ENCODE data around the gene RPL26.
"Not testable (repeated sequence)": the region's sequence is repeated elsewhere in the genome, so short reads cannot be mapped to it uniquely, and the experiment has no call there.

Gene RPL26

GRCh38 chr17:8412089-8412488 lies 29.1 kb upstream of the RPL26 start:
- Histone ChIP-seq H3K27me3 (ENCODE audit: insufficient read depth, low read length) (no peaks in the 10 kb centered on the region; the same call in 1 of the 2 replicates), H3K9ac (ENCODE audit: low read depth, low read length) (no peak overlapping the region), H3K4me3 (ENCODE audit: low read length) (no peak overlapping the region), H3K27ac (ENCODE audit: low read length) (no peak overlapping the region), H3K36me3 (ENCODE audit: insufficient read depth, low read depth, low read length) (no peaks in the 10 kb centered on the region), H3K9me3 (ENCODE audit: insufficient read depth, low read depth, low read length) (no peaks in the 10 kb centered on the region), H3K4me1 (ENCODE audit: insufficient read depth, low read length) (no peaks in the 10 kb centered on the region)

GRCh38 chr17:8410883-8411238 lies 27.9 kb upstream of the RPL26 start:
- no peaks in the 10 kb centered on the region for H3K36me3 ChIP-seq (ENCODE audit: insufficient read depth, low read depth, low read length)
- no peak overlapping the region for H3K4me3 ChIP-seq (ENCODE audit: low read length)
- H3K27ac ChIP-seq (ENCODE audit: low read length): no peak overlapping the region
- no peaks in the 10 kb centered on the region for H3K9me3 ChIP-seq (ENCODE audit: insufficient read depth, low read depth, low read length)
- H3K4me1 ChIP-seq (ENCODE audit: insufficient read depth, low read length): no peaks in the 10 kb centered on the region
- H3K27me3 ChIP-seq (ENCODE audit: insufficient read depth, low read length): no peaks in the 10 kb centered on the region
- no peak overlapping the region for H3K9ac ChIP-seq (ENCODE audit: low read depth, low read length)

GRCh38 chr17:8409966-8410882 lies 27.2 kb upstream of the RPL26 start:
- H3K36me3 ChIP-seq (ENCODE audit: insufficient read depth, low read depth, low read length): no peaks in the 10 kb centered on the region
- no peaks in the 10 kb centered on the region for H3K4me1 ChIP-seq (ENCODE audit: insufficient read depth, low read length)
- H3K4me3 ChIP-seq (ENCODE audit: low read length): no peak overlapping the region
- no peaks in the 10 kb centered on the region for H3K27me3 ChIP-seq (ENCODE audit: insufficient read depth, low read length)
- H3K9me3 ChIP-seq (ENCODE audit: insufficient read depth, low read depth, low read length): no peaks in the 10 kb centered on the region
- H3K27ac ChIP-seq (ENCODE audit: low read length): no peak overlapping the region
- H3K9ac ChIP-seq (ENCODE audit: low read depth, low read length): no peak overlapping the region

GRCh38 chr17:8408371-8408770 lies 25.4 kb upstream of the RPL26 start:
- Histone ChIP-seq H3K4me1 (ENCODE audit: insufficient read depth, low read length) (no peaks in the 10 kb centered on the region), H3K36me3 (ENCODE audit: insufficient read depth, low read depth, low read length) (no peaks in the 10 kb centered on the region), H3K27ac (ENCODE audit: low read length) (no peak overlapping the region), H3K9ac (ENCODE audit: low read depth, low read length) (no peak overlapping the region), H3K27me3 (ENCODE audit: insufficient read depth, low read length) (no peaks in the 10 kb centered on the region), H3K4me3 (ENCODE audit: low read length) (no peak overlapping the region), H3K9me3 (ENCODE audit: insufficient read depth, low read depth, low read length) (no peaks in the 10 kb centered on the region)

GRCh38 chr17:8406174-8406573 lies 23.2 kb upstream of the RPL26 start:
- H3K36me3 ChIP-seq (ENCODE audit: insufficient read depth, low read depth, low read length): no peaks in the 10 kb centered on the region
- H3K9ac ChIP-seq (ENCODE audit: low read depth, low read length): no peak overlapping the region
- H3K4me1 ChIP-seq (ENCODE audit: insufficient read depth, low read length): no peaks in the 10 kb centered on the region
- H3K9me3 ChIP-seq (ENCODE audit: insufficient read depth, low read depth, low read length): no peaks in the 10 kb centered on the region
- H3K27me3 ChIP-seq (ENCODE audit: insufficient read depth, low read length): no peaks in the 10 kb centered on the region
- H3K27ac ChIP-seq (ENCODE audit: low read length): no peak overlapping the region
- no peak overlapping the region for H3K4me3 ChIP-seq (ENCODE audit: low read length)

- no peaks in the 10 kb centered on the region for H3K9me3 ChIP-seq (ENCODE audit: insufficient read depth, low read depth, low read length)
- H3K36me3 ChIP-seq (ENCODE audit: insufficient read depth, low read depth, low read length): no peaks in the 10 kb centered on the region
- no peak overlapping the region for H3K4me3 ChIP-seq (ENCODE audit: low read length)
- no peak overlapping the region for H3K27ac ChIP-seq (ENCODE audit: low read length)
- H3K4me1 ChIP-seq (ENCODE audit: insufficient read depth, low read length): no peaks in the 10 kb centered on the region
- H3K9ac ChIP-seq (ENCODE audit: low read depth, low read length): no peak overlapping the region
- H3K27me3 ChIP-seq (ENCODE audit: insufficient read depth, low read length): no peaks in the 10 kb centered on the region
These were observed 22.6 kb upstream of the RPL26 start for GRCh38 chr17:8405499-8406016.

- no peak overlapping the region for H3K27ac ChIP-seq (ENCODE audit: low read length)
- H3K9me3 ChIP-seq (ENCODE audit: insufficient read depth, low read depth, low read length): no peaks in the 10 kb centered on the region
- H3K27me3 ChIP-seq (ENCODE audit: insufficient read depth, low read length): peaks cover 3% of the 10 kb centered on the region; the same call in 1 of the 2 replicates
- H3K36me3 ChIP-seq (ENCODE audit: insufficient read depth, low read depth, low read length): no peaks in the 10 kb centered on the region
- H3K4me3 ChIP-seq (ENCODE audit: low read length): no peak overlapping the region
- H3K4me1 ChIP-seq (ENCODE audit: insufficient read depth, low read length): no peaks in the 10 kb centered on the region
- H3K9ac ChIP-seq (ENCODE audit: low read depth, low read length): no peak overlapping the region
These were observed 20.0 kb upstream of the RPL26 start for GRCh38 chr17:8402921-8403536.

- H3K27ac ChIP-seq (ENCODE audit: low read length): no peak overlapping the region
- H3K4me3 ChIP-seq (ENCODE audit: low read length): no peak overlapping the region
- no peaks in the 10 kb centered on the region for H3K9me3 ChIP-seq (ENCODE audit: insufficient read depth, low read depth, low read length)
- H3K36me3 ChIP-seq (ENCODE audit: insufficient read depth, low read depth, low read length): no peaks in the 10 kb centered on the region
- no peaks in the 10 kb centered on the region for H3K4me1 ChIP-seq (ENCODE audit: insufficient read depth, low read length)
- H3K27me3 ChIP-seq (ENCODE audit: insufficient read depth, low read length): peaks cover 9% of the 10 kb centered on the region
- no peak overlapping the region for H3K9ac ChIP-seq (ENCODE audit: low read depth, low read length)
These were observed 18.1 kb upstream of the RPL26 start for GRCh38 chr17:8401107-8401506.

- Histone ChIP-seq H3K9ac (ENCODE audit: low read depth, low read length) (no peak overlapping the region), H3K36me3 (ENCODE audit: insufficient read depth, low read depth, low read length) (no peaks in the 10 kb centered on the region), H3K4me3 (ENCODE audit: low read length) (no peak overlapping the region), H3K4me1 (ENCODE audit: insufficient read depth, low read length) (no peaks in the 10 kb centered on the region), H3K27me3 (ENCODE audit: insufficient read depth, low read length) (peaks cover 16% of the 10 kb centered on the region), H3K27ac (ENCODE audit: low read length) (no peak overlapping the region), H3K9me3 (ENCODE audit: insufficient read depth, low read depth, low read length) (no peaks in the 10 kb centered on the region)
These were observed 16.0 kb upstream of the RPL26 start for GRCh38 chr17:8398980-8399379.

GRCh38 chr17:8397636-8398035 lies 14.6 kb upstream of the RPL26 start, which contains the start of gene RNF222:
Gene RNF222 (minus strand): TSS chr17:8397827. CDS start chr17:8393461, 4,366 bp downstream.
- peaks cover 16% of the 10 kb centered on the region for H3K27me3 ChIP-seq (ENCODE audit: insufficient read depth, low read length)
- H3K4me3 ChIP-seq (ENCODE audit: low read length): no peak within 1 kb of the TSS
- H3K27ac ChIP-seq (ENCODE audit: low read length): no peak within 1 kb of the TSS
- no peaks in the 10 kb centered on the region for H3K36me3 ChIP-seq (ENCODE audit: insufficient read depth, low read depth, low read length)
- peaks cover 6% of the 10 kb centered on the region; the same call in 1 of the 2 replicates for H3K4me1 ChIP-seq (ENCODE audit: insufficient read depth, low read length)
- no peaks in the 10 kb centered on the region for H3K9me3 ChIP-seq (ENCODE audit: insufficient read depth, low read depth, low read length)
- H3K9ac ChIP-seq (ENCODE audit: low read depth, low read length): no peak within 1 kb of the TSS

- not testable (repeated sequence) for H3K27ac ChIP-seq (ENCODE audit: low read length); H3K9me3 ChIP-seq (ENCODE audit: insufficient read depth, low read depth, low read length); H3K4me3 ChIP-seq (ENCODE audit: low read length); H3K36me3 ChIP-seq (ENCODE audit: insufficient read depth, low read depth, low read length); H3K4me1 ChIP-seq (ENCODE audit: insufficient read depth, low read length); H3K9ac ChIP-seq (ENCODE audit: low read depth, low read length)
- H3K27me3 ChIP-seq (ENCODE audit: insufficient read depth, low read length): peaks cover 16% of the 10 kb centered on the region
These were observed 11.5 kb upstream of the RPL26 start for GRCh38 chr17:8394497-8394896.

Measured in iPS-20b (cell line).